PC-9 (cell line): ENCODE measurements around the gene PRLR. TPM values are rescaled to one million over a fixed set of nuclear protein-coding genes. Genes with fewer than 3 reads are reported as not detected.

Source experiments
- BruUV-seq: library from RNA; stranded (reverse); fragments of 400-500 nt; replicated peaks from 2 replicates; lab custom pipeline; 2021; lab: Mats Ljungman, UMichigan
- CTCF ChIA-PET: fragments of 300-600 bp; sonication (Branson Sonifier 250); formaldehyde crosslinking; loops from one replicate; lab custom pipeline; 2022; ENCODE audit warnings: antibody characterized with exemption; lab: Charles Lee
- POLR2A ChIA-PET: fragments of 300-600 bp; sonication (Branson Sonifier 250); formaldehyde crosslinking; loops from one replicate; lab custom pipeline; 2022; ENCODE audit warnings: antibody characterized with exemption; ENCODE audit not compliant: unreplicated experiment; lab: Charles Lee
- DNase-seq, 2 experiments: peaks; one replicate each; pipeline versions ENCODE4 v3.0.0 to v3.0.0-alpha.2; 2015 to 2022; ENCODE audit warnings: mixed read lengths in 1 of 2
- H2AFZ ChIP-seq: fragments of 200-600 bp; sonication (generic); 2 replicates; pipeline ENCODE4 v1.8.1; 2017; ENCODE audit warnings: antibody characterized with exemption
- H3F3A ChIP-seq: fragments of 200-600 bp; sonication (generic); 2 replicates; pipeline ENCODE4 v1.8.1; 2017; ENCODE audit warnings: antibody characterized with exemption, mild to moderate bottlenecking, low read depth; ENCODE audit not compliant: insufficient read depth
- H3K27ac ChIP-seq: fragments of 200-600 bp; sonication (generic); 2 replicates; pipeline ENCODE4 v1.6.1; 2016; ENCODE audit warnings: mixed run types
- H3K27me3 ChIP-seq: fragments of 200-600 bp; sonication (generic); 2 replicates; pipeline ENCODE4 v1.6.1; 2016; ENCODE audit warnings: low read depth, mixed run types; ENCODE audit not compliant: insufficient read depth
- H3K36me3 ChIP-seq: fragments of 200-600 bp; sonication (generic); 2 replicates; pipeline ENCODE4 v1.6.1; 2016; ENCODE audit warnings: low read depth, mixed run types
- H3K4me1 ChIP-seq: fragments of 200-600 bp; sonication (generic); replicated peaks from 2 replicates; pipeline ENCODE4 v1.6.1; 2016; ENCODE audit warnings: mixed run types; ENCODE audit not compliant: insufficient read depth
- H3K4me2 ChIP-seq: fragments of 200-600 bp; sonication (generic); 2 replicates; pipeline ENCODE4 v1.6.1; 2017; ENCODE audit warnings: mixed run types
- H3K4me3 ChIP-seq: fragments of 200-600 bp; sonication (generic); 2 replicates; pipeline ENCODE4 v1.6.1; 2016; ENCODE audit warnings: mixed run types
- H3K79me2 ChIP-seq: fragments of 200-600 bp; sonication (generic); 2 replicates; pipeline ENCODE4 v1.6.1; 2017; ENCODE audit warnings: low read depth, mixed run types
- H3K9me2 ChIP-seq: fragments of 200-600 bp; sonication (generic); 2 replicates; pipeline ENCODE4 v1.8.1; 2017; ENCODE audit warnings: mild to moderate bottlenecking; ENCODE audit not compliant: insufficient read depth
- H3K9me3 ChIP-seq: fragments of 200-600 bp; sonication (generic); 2 replicates; pipeline ENCODE4 v1.8.1; 2016; ENCODE audit warnings: low read depth; ENCODE audit not compliant: insufficient read depth
- H4K20me1 ChIP-seq: fragments of 200-600 bp; sonication (generic); 2 replicates; pipeline ENCODE4 v1.8.1; 2017; ENCODE audit not compliant: insufficient read depth
- CTCF ChIP-seq: fragments of 200-600 bp; sonication (generic); conservative IDR thresholded peaks from 2 replicates; pipeline ENCODE4 v1.6.1; 2017; ENCODE audit warnings: mixed run types, antibody characterized with exemption, mild to moderate bottlenecking, moderate library complexity
- EZH2 ChIP-seq: fragments of 200-600 bp; sonication (generic); IDR thresholded peaks from 2 replicates; pipeline ENCODE4 v1.8.0; 2017; ENCODE audit warnings: antibody characterized with exemption, low read depth
- intact Hi-C: fragments of 100-400 bp; cut with micrococcal nuclease; formaldehyde crosslinking; loops from one replicate; pipeline ENCODE4 v1.10.0; 2022; ENCODE audit not compliant: unreplicated experiment
- total RNA-seq: library from RNA; stranded (reverse); gene quantifications from 2 replicates; pipeline ENCODE4 v1.2.3, GENCODE V29; 2021

PRLR gene
- total RNA-seq, 1 experiment from 2014 or later: not detected

- Histone ChIP-seq H3K4me1 (no peaks in the 10 kb centered on the region), H3K4me3 (no peak overlapping the region), H3K4me2 (no peak overlapping the region), H3K27me3 (peaks cover 65% of the 10 kb centered on the region), H3F3A (no peaks in the 10 kb centered on the region), H3K9me2 (no peaks in the 10 kb centered on the region), H3K79me2 (no peaks in the 10 kb centered on the region), H4K20me1 (peaks cover 7% of the 10 kb centered on the region; the same call in 1 of the 2 replicates), H3K9me3 (no peaks in the 10 kb centered on the region), H2AFZ (no peak overlapping the region), H3K27ac (no peak overlapping the region), H3K36me3 (no peaks in the 10 kb centered on the region)
- intact Hi-C loops: no loop called here
- TF ChIP-seq EZH2: no peak
- no TSS peak for BruUV-seq
- CTCF ChIA-PET: no interaction called here
- no peak for DNase-seq
- POLR2A ChIA-PET: no interaction called here
Measured at GRCh38 chr5:35177783-35178182, 52.5 kb downstream of the PRLR start.

GRCh38 chr5:35172533-35172932 is 57.8 kb downstream of the PRLR start:
- H3K36me3 ChIP-seq: no peaks in the 10 kb centered on the region
- CTCF ChIA-PET: no interaction called here
- H3K27me3 ChIP-seq: peaks cover 35% of the 10 kb centered on the region
- TF ChIP-seq EZH2: no peak
- TF ChIP-seq CTCF: no peak
- H3K79me2 ChIP-seq: no peaks in the 10 kb centered on the region
- H2AFZ ChIP-seq: no peak overlapping the region
- no peaks in the 10 kb centered on the region for H3K9me3 ChIP-seq
- no peaks in the 10 kb centered on the region for H3F3A ChIP-seq
- H3K4me3 ChIP-seq: no peak overlapping the region
- POLR2A ChIA-PET: no interaction called here
- no peaks in the 10 kb centered on the region for H3K9me2 ChIP-seq
- BruUV-seq: no TSS peak
- no peak for DNase-seq
- no peaks in the 10 kb centered on the region for H3K4me1 ChIP-seq
- no peak overlapping the region for H3K4me2 ChIP-seq
- H3K27ac ChIP-seq: no peak overlapping the region
- no peaks in the 10 kb centered on the region for H4K20me1 ChIP-seq
- intact Hi-C loops: no loop called here

- peaks cover 29% of the 10 kb centered on the region for H3K27me3 ChIP-seq
- POLR2A ChIA-PET: no interaction called here
- H3K9me3 ChIP-seq: no peaks in the 10 kb centered on the region
- H3K27ac ChIP-seq: no peak overlapping the region
- H3F3A ChIP-seq: no peaks in the 10 kb centered on the region
- DNase-seq: no peak
- no peaks in the 10 kb centered on the region for H3K4me1 ChIP-seq
- no peak overlapping the region for H3K4me2 ChIP-seq
- no peaks in the 10 kb centered on the region for H4K20me1 ChIP-seq
- no peaks in the 10 kb centered on the region for H3K36me3 ChIP-seq
- no peak for TF ChIP-seq EZH2
- no peak for TF ChIP-seq CTCF
- no peaks in the 10 kb centered on the region for H3K79me2 ChIP-seq
- no peak overlapping the region for H2AFZ ChIP-seq
- no TSS peak for BruUV-seq
- CTCF ChIA-PET: no interaction called here
- intact Hi-C loops: no loop called here
- no peaks in the 10 kb centered on the region for H3K9me2 ChIP-seq
- no peak overlapping the region for H3K4me3 ChIP-seq
Measured at GRCh38 chr5:35171991-35172390, 58.3 kb downstream of the PRLR start.

GRCh38 chr5:35171078-35171477 is 59.2 kb downstream of the PRLR start:
- POLR2A ChIA-PET: no interaction called here
- BruUV-seq: no TSS peak
- peaks cover 29% of the 10 kb centered on the region for H3K27me3 ChIP-seq
- no peaks in the 10 kb centered on the region for H3F3A ChIP-seq
- no peaks in the 10 kb centered on the region for H3K9me2 ChIP-seq
- TF ChIP-seq CTCF (no peak), EZH2 (no peak)
- CTCF ChIA-PET: no interaction called here
- no peak overlapping the region for H3K4me2 ChIP-seq
- H3K36me3 ChIP-seq: no peaks in the 10 kb centered on the region
- H3K4me3 ChIP-seq: no peak overlapping the region
- intact Hi-C loops: no loop called here
- H3K9me3 ChIP-seq: no peaks in the 10 kb centered on the region
- no peaks in the 10 kb centered on the region for H4K20me1 ChIP-seq
- no peak overlapping the region for H2AFZ ChIP-seq
- DNase-seq: no peak
- no peak overlapping the region for H3K27ac ChIP-seq
- no peaks in the 10 kb centered on the region for H3K79me2 ChIP-seq
- no peaks in the 10 kb centered on the region for H3K4me1 ChIP-seq
